Dermis blood vessel endothelial cell (primary cell): ENCODE measurements around the gene LSM3. TPM values are rescaled to one million over a fixed set of nuclear protein-coding genes. Genes with fewer than 3 reads are reported as not detected.

Experiments used
- DNase-seq: peaks from one replicate; pipeline ENCODE4 v3.0.0; 2010
- total RNA-seq: library from RNA; depleted of rRNA; stranded (reverse); fragments of >200 nt; gene quantifications from 2 replicates; pipeline ENCODE4 v1.2.3, GENCODE V29; 2014

The LSM3 gene
- total RNA-seq = 8.1 and 10.2 TPM in 2 replicates

DNA sequence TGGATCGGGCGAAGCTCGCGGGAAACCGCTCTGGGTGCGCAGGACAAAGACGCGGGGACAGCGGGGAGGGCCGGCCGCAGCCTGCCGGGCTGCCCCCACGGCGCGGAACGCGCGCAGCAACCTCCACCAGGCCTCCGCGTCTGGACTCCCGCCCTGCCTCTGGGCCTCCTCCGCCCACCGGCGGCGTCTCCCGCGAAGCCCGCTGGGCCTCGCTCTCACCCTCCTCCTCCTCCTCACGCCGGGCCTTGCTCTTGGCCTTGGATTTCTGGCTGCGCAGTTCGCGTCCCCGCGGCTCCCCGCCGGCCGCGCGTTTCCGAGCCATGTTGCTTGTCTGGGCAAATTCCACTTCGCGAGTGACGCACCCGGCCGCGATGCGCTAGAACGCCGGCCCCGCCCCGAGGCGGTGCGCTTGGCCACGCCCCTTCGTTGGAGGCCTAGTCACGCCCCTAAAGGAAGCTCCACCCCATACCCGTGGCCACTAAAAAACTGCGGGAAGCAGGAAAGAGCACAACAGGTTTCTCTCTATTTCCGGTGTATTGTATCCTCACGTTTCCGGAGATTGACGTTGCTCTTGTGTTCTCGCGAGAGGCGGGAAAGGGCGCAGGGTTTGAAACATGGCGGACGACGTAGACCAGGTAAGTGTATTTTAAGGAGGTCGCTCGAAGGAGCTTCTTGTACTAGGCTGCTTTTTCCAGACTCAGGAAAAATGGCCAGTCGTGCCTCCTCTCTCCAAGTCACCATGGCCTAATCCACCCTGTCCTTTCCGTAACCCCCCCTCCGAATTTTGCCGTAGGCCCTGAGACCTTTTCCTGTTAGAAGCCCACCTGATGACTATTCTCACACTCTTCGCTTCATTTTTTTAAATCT lies at the start of gene LSM3, which contains the start of gene XPC:
Gene LSM3, plus strand, starts transcription at position 571 of the 867 bp plus-strand sequence. Its CDS starts 44 bp downstream, at position 615.
Gene XPC, minus strand, starts transcription at position 355 of the 867 bp plus-strand sequence. Its CDS starts 33 bp downstream, at position 322.
- DNase-seq = peak; percentile 99

GRCh38 chr3:14129296-14129695 lies 49.3 kb upstream of the LSM3 start:
- DNase-seq = no peak

- DNase-seq = no peak
Measured at GRCh38 chr3:14130230-14130629, 48.4 kb upstream of the LSM3 start.

DNA sequence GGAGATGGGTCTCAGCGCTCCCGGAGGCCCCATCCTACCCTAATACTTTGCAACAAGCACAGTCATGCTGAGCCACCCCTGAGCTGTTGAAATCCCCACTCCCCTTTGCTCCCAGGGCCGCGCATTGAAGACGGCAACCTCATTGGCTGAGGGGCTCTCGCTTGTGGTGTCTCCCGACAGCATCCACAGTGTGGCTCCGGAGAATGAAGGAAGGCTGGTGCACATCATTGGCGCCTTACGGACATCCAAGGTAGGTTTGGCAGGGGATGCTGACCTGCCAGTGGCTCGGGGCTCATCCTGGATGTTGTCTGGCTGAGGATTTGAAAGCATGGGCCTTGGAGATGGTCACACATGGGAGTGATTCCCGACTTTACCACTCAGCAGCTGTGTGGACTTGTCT lies 47.9 kb upstream of the LSM3 start:
- DNase-seq = no peak

- no peak for DNase-seq
Measured at GRCh38 chr3:14131134-14131533, 47.5 kb upstream of the LSM3 start.

- DNase-seq = no peak
Measured at GRCh38 chr3:14132120-14132519, 46.5 kb upstream of the LSM3 start.

DNA sequence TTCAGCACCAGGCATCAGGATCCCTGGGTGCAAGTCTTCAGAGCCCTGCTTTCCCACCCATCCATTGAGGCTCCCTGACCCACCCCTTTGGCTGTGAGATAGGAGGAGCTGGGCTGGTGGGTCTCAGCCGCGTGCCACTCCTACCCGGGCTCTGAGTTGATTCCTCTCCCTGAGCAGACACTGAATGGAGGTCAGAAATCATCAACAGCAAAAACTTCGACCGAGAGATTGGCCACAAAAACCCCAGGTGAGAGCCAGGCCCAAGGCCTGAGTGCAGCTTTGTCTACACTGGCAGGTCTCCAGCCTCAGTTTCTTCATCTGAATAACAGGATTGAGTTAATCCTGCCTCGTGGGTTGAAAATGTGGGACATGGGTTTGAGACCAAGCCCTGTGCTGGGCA lies 45.9 kb upstream of the LSM3 start:
- no peak for DNase-seq

DNA sequence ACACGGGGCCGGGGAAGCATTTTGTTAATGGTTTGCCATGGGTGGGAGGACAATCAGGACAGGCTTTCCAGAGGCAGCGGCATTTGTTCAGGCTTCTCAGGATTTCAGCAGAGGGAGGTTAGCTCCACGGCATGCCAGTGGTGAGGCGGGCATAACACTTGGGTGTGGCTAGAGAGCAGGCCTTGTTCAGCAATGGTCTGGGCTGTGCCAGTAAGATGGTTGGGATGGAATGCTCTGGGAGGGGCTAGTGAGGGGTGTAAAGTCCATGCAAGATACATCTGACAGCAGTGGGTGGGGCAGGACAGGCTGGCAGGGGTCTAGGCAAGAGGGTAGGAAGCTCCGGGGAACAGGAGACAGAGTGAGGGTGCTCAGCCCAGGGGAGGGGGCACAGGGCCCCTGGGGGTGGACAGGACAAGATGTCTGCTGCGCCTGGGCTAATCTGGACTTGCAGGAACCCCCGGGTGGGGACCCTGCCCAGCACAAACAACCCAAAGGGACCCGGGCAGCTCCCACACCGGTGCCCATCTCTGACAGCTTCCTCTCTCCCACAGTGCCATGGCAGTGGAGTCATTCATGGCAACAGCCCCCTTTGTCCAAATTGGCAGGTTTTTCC lies 45.3 kb upstream of the LSM3 start:
- no peak for DNase-seq

GRCh38 chr3:14133876-14134275 lies 44.7 kb upstream of the LSM3 start:
- no peak for DNase-seq

GRCh38 chr3:14134291-14134690 lies 44.3 kb upstream of the LSM3 start:
- no peak for DNase-seq

DNA sequence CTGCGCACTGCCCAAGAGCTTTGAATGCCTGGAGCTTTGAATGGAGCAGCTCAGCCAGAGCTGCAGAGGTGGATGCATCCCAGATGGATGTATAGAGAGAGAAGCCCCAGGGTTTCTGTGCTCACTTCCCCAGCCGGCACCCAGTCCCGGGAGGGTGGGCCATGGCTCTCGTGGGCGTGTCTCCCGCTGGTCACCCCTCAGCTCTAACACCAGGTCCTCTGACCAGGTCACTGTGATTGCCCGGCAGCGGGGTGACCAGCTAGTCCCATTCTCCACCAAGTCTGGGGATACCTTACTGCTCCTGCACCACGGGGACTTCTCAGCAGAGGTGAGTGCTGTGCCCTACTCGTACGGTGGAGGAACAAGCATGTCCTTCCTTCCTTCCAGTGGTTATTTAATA lies 43.0 kb upstream of the LSM3 start:
- no peak for DNase-seq

DNA sequence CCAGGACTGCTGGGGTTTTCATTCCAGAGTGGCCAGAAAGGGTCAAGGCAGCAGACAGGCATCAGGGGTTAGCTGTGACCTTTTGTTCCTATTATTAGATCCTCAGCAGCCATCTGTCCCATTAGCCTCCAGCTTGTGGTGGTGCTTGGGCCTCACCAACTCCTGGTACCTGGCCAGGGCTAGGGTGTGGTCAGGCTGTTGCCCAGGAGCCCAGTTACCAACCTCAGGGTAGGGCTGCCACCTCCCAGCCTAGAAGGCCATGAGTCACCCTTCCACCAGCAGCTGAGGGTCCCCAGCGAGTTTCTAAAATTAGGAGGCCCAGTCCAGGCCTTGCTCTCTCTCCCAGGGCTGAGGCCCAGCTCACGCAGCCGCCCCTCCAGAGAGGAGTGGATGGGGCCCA lies 41.6 kb upstream of the LSM3 start:
- DNase-seq = no peak

DNA sequence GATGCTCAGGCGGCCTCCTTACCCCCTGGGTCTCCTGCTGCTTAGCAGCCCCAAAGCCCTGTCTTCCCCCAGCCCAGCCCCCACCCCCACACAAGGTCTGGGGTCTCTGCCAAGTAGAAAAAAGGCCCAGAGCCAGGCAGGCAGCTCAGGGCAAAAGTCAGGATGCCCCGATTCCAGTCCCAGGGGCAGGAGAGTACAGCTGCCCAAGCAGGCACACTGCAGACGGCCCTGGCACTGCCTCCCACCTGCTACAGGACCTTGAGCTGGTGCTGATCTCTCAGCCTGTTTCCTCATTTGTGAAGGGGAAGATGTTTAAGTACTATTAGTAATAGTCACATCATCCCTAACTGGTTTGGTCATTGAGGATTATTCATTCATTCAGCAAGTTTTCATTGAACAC lies 41.2 kb upstream of the LSM3 start:
- DNase-seq = no peak

DNA sequence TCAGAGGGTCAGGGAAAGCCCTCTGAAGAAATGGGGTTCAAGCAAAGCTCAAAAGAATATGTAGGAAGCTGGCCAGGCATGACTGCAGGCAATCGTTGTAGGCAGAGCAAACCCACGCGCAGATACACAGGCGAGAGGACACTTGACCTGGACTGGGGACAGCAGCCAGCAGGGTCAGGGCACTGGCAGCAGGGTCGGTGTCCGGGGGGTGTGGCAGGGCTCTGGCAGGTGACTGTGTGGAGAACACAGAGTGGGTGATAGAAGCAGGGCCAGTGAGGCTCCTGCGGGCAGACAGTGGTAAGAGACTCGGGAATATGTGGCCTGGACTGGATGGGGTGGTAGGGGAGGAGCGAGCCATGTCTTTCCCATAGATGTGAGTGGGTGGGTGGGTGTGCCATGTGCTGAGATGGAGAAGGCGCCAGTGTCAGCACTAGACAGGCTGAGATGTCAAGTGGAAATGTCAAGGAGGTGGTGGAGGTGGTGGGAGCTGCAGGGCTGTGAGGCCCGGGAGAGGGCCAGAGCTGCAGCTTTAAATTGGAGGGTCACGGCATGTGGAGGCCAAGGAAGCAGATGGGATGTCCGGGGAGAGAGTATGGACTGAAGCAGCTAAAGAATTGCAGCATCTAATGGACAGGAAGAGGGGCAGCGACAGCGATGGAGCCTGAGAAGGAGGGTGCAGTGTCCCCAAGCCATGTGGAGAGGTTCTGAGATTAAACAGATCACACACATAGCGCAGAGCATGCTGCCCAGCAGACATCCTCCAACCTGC lies 40.3 kb upstream of the LSM3 start:
- no peak for DNase-seq

DNA sequence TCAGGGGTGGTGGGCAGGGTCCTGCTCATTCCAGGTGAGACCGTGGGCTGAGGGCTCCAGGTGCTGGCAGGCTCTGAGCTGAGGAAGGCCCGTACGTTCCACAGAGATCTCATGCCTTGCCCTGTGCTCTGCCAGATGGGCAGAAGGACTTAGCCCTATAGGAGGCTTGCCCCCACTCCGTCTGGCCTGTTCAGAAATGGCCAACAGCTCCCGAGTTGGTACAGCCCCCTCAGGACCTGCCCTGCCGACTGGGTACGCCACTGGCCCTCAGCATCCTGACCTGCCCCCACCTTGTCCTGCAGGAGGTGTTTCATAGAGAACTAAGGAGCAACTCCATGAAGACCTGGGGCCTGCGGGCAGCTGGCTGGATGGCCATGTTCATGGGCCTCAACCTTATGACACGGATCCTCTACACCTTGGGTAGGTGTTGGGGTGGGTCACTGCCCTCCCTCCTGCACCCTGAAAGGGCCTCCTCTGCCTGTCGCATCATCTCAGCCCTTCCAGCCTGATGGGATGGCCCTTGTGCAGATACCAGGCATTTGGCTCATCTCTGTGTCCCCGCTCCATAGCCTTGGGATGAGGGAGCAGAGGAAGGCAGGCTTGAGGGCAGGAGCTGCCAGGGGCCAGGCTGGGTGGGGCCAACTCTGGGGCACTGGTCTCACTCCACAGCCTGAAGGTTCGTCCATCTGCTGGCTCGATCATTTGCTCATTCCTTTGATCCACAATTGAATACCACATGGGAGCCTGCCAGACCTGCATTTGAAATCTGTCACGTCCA lies 39.5 kb upstream of the LSM3 start:
- DNase-seq = no peak

DNA sequence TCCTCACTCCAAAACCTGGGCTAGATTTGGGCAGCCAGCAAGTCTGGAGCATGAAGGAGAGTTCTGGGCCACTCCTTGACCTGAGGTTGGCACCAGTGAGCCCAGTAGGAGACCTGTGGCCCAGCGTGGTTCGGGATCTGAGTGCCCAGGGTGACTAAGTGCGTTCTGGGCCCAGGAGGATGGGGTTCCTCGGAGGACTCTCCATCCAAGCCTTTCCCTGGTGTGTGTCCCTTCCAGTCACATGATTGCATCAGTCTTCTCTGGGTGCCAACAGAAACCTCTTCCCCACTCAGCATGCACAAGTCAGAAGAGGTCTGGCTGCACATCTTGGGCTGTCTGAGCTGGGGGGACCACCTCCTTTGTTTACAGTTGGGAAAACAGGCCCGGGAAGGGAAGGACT lies 38.8 kb upstream of the LSM3 start:
- no peak for DNase-seq

GRCh38 chr3:14140668-14141067 lies 37.9 kb upstream of the LSM3 start:
- no peak for DNase-seq

DNA sequence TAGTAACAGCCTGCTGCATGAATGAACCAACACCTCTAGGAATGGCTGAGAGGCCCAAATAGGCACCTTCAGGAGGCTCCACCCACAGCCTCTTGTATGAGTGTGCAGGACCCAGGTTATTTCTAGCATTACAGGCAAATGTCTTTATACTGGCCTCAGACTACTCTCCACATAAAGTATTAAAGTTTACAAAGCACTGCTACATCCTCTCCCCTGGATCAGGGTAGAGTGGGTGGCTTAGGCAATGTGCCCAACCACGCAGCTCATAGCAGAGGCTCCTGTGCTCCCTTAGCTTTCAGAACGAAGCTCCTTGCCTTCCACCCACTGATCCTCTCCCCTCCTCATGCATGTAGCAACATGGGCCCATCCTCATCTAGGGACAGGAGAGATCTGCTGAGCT lies 37.5 kb upstream of the LSM3 start:
- DNase-seq = no peak

DNA sequence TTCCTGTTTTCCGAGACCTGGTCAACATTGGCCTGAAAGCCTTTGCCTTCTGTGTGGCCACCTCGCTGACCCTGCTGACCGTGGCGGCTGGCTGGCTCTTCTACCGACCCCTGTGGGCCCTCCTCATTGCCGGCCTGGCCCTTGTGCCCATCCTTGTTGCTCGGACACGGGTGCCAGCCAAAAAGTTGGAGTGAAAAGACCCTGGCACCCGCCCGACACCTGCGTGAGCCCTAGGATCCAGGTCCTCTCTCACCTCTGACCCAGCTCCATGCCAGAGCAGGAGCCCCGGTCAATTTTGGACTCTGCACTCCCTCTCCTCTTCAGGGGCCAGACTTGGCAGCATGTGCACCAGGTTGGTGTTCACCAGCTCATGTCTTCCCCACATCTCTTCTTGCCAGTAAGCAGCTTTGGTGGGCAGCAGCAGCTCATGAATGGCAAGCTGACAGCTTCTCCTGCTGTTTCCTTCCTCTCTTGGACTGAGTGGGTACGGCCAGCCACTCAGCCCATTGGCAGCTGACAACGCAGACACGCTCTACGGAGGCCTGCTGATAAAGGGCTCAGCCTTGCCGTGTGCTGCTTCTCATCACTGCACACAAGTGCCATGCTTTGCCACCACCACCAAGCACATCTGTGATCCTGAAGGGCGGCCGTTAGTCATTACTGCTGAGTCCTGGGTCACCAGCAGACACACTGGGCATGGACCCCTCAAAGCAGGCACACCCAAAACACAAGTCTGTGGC lies 36.8 kb upstream of the LSM3 start:
- DNase-seq = peak; percentile 44

DNA sequence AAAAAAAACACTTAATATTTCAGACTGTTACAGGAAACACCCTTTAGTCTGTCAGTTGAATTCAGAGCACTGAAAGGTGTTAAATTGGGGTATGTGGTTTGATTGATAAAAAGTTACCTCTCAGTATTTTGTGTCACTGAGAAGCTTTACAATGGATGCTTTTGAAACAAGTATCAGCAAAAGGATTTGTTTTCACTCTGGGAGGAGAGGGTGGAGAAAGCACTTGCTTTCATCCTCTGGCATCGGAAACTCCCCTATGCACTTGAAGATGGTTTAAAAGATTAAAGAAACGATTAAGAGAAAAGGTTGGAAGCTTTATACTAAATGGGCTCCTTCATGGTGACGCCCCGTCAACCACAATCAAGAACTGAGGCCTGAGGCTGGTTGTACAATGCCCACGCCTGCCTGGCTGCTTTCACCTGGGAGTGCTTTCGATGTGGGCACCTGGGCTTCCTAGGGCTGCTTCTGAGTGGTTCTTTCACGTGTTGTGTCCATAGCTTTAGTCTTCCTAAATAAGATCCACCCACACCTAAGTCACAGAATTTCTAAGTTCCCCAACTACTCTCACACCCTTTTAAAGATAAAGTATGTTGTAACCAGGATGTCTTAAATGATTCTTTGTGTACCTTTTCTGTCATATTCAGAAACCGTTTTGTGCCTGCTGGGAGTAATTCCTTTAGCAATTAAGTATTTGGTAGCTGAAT lies 35.9 kb upstream of the LSM3 start:
- DNase-seq = no peak
